Body of pancreas (tissue), 4 donors: ENCODE results near the gene TARBP1.

Source experiments
- CTCF ChIP-seq, 7 experiments: fragments of 450-650 bp in 4 of 7; fragments of 200-600 bp in 3 of 7; sonication (generic) in 3 of 7; IDR thresholded peaks; one replicate each; pipeline ENCODE4 v1.5.1; 2016 to 2019; ENCODE audit warnings: antibody characterized with exemption in 7 of 7
- POLR2A ChIP-seq, 3 donors: fragments of 450-650 bp; IDR thresholded peaks; one replicate each; pipeline ENCODE4 v1.6.1; 2016; ENCODE audit warnings: antibody characterized with exemption in 3 of 3, mild to moderate bottlenecking in 2 of 3

DNA sequence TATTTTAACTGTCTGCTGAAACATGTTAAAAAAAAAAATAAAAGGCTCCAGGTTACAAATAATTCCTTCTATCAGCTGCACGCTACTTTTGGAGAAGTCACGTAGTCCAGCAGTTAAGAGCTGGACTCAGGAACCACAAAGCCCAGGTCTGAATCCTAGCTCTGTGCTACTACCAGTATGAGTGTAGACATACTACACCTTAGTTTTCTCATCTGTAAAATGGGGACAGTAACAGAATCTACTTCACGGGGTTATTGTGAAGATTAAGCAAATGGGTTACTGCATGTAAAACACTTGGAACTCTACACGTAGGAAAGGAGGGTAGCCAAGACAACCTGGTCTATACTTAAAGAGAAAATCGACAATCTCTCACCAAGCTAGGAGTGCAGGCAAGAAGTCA lies 48.3 kb downstream of the TARBP1 start:
- TF ChIP-seq CTCF (IDR thresholded peaks at IDR 0.05), result no peak
- no peak for TF ChIP-seq POLR2A (IDR thresholded peaks at IDR 0.05)
